Neural cell (in vitro differentiated cells): ENCODE data around the gene TEX261.

ENCODE experiments used
- EZH2 ChIP-seq: fragments of 200-600, 300-800 bp; shearing (Covaris generic), sonication (generic); IDR thresholded peaks from 2 replicates; pipeline ENCODE4 v1.6.1; 2014; ENCODE audit warnings: antibody characterized with exemption, low read length, borderline replicate concordance, mild to moderate bottlenecking; ENCODE audit not compliant: insufficient read depth, poor library complexity, severe bottlenecking
- POLR2AphosphoS5 ChIP-seq: IDR thresholded peaks from 2 replicates; pipeline ENCODE4 v1.6.1; 2012
- RAD21 ChIP-seq: fragments of 450-650 bp; conservative IDR thresholded peaks from 2 replicates; pipeline ENCODE4 v1.6.1; 2014; ENCODE audit warnings: antibody characterized with exemption, mild to moderate bottlenecking, moderate library complexity
- SMC3 ChIP-seq: fragments of 450-650 bp; conservative IDR thresholded peaks from 2 replicates; pipeline ENCODE4 v1.6.1; 2014; ENCODE audit warnings: antibody characterized with exemption, mild to moderate bottlenecking, moderate library complexity; ENCODE audit not compliant: poor library complexity
- TF ChIP-seq, protein P1 (sequence below): fragments of 450-650 bp; IDR thresholded peaks from 2 replicates; pipeline ENCODE4 v1.5.1; 2014; ENCODE audit warnings: antibody characterized with exemption, mild to moderate bottlenecking, moderate library complexity; ENCODE audit not compliant: poor library complexity, severe bottlenecking
- TF ChIP-seq, protein P2 (sequence below): IDR thresholded peaks from 2 replicates; pipeline ENCODE4 v1.6.1; 2012; ENCODE audit warnings: borderline replicate concordance

DNA sequence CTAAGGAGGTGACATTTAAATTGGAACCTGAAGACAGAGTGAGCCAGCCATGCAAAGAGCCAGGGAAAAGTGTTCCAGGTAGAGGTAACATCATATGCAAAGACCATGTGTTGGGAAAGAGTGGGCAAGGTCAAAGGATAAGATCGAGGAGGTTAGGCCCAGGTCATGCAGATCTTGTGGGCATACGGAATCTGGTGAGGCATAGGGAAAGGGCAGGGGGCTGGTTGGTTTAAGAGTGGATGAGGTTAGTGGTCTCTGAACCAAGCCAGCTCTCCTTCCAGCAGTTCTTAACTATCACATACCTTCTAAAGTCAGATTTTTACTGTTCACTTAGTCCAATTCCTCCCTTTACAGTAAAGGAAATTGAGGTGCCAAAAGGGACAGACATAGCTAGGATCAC is 13.3 kb downstream of the TEX261 start:
- TF ChIP-seq POLR2AphosphoS5 = no peak
- TF ChIP-seq, protein P1, sequence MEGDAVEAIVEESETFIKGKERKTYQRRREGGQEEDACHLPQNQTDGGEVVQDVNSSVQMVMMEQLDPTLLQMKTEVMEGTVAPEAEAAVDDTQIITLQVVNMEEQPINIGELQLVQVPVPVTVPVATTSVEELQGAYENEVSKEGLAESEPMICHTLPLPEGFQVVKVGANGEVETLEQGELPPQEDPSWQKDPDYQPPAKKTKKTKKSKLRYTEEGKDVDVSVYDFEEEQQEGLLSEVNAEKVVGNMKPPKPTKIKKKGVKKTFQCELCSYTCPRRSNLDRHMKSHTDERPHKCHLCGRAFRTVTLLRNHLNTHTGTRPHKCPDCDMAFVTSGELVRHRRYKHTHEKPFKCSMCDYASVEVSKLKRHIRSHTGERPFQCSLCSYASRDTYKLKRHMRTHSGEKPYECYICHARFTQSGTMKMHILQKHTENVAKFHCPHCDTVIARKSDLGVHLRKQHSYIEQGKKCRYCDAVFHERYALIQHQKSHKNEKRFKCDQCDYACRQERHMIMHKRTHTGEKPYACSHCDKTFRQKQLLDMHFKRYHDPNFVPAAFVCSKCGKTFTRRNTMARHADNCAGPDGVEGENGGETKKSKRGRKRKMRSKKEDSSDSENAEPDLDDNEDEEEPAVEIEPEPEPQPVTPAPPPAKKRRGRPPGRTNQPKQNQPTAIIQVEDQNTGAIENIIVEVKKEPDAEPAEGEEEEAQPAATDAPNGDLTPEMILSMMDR = no peak
- TF ChIP-seq, protein P2, sequence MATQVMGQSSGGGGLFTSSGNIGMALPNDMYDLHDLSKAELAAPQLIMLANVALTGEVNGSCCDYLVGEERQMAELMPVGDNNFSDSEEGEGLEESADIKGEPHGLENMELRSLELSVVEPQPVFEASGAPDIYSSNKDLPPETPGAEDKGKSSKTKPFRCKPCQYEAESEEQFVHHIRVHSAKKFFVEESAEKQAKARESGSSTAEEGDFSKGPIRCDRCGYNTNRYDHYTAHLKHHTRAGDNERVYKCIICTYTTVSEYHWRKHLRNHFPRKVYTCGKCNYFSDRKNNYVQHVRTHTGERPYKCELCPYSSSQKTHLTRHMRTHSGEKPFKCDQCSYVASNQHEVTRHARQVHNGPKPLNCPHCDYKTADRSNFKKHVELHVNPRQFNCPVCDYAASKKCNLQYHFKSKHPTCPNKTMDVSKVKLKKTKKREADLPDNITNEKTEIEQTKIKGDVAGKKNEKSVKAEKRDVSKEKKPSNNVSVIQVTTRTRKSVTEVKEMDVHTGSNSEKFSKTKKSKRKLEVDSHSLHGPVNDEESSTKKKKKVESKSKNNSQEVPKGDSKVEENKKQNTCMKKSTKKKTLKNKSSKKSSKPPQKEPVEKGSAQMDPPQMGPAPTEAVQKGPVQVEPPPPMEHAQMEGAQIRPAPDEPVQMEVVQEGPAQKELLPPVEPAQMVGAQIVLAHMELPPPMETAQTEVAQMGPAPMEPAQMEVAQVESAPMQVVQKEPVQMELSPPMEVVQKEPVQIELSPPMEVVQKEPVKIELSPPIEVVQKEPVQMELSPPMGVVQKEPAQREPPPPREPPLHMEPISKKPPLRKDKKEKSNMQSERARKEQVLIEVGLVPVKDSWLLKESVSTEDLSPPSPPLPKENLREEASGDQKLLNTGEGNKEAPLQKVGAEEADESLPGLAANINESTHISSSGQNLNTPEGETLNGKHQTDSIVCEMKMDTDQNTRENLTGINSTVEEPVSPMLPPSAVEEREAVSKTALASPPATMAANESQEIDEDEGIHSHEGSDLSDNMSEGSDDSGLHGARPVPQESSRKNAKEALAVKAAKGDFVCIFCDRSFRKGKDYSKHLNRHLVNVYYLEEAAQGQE = no peak
- no peak for TF ChIP-seq RAD21
- no peak for TF ChIP-seq SMC3
- no peak for TF ChIP-seq EZH2
